Thoracic aorta (tissue), 2 donors: Measurements from ENCODE around the gene GOLGA6L1. TPM values are rescaled to one million over a fixed set of nuclear protein-coding genes. Genes with fewer than 3 reads are reported as not detected.
"Not testable (repeated sequence)": the region's sequence is repeated elsewhere in the genome, so short reads cannot be mapped to it uniquely, and the experiment has no call there.

Source experiments
- ATAC-seq: fragments of 150-250 bp; one replicate; pipeline ENCODE4 v1.8.0; 2017; ENCODE audit warnings: low read depth; ENCODE audit not compliant: insufficient number of reproducible peaks, low FRiP score
- DNase-seq: peaks from one replicate; pipeline ENCODE4 v3.0.0-alpha.2; 2020; ENCODE audit warnings: low spot score
- H3K27ac ChIP-seq, 2 donors: fragments of 200-600 bp; sonication (generic); 1 replicate in 1 of 2; 2 replicates in 1 of 2; pipeline ENCODE4 v1.5.1; 2016; ENCODE audit warnings: mild to moderate bottlenecking in 2 of 2, moderate library complexity in 2 of 2
- H3K27me3 ChIP-seq: fragments of 200-600 bp; sonication (generic); replicated peaks from 2 replicates; pipeline ENCODE4 v1.6.0; 2016; ENCODE audit warnings: mild to moderate bottlenecking; ENCODE audit not compliant: insufficient read depth
- H3K36me3 ChIP-seq: fragments of 200-600 bp; sonication (generic); one replicate; pipeline ENCODE4 v1.5.1; 2016
- H3K4me1 ChIP-seq, 2 donors: fragments of 200-600 bp; sonication (generic); 1 replicate in 1 of 2; 2 replicates in 1 of 2; pipeline versions ENCODE4 v1.5.1 to v1.6.0; 2016; ENCODE audit warnings: low read depth in 2 of 2, mild to moderate bottlenecking in 1 of 2; ENCODE audit not compliant: control insufficient read depth in 1 of 2
- H3K4me3 ChIP-seq: fragments of 200-600 bp; sonication (generic); 2 replicates; pipeline ENCODE4 v1.5.1; 2016; ENCODE audit warnings: mild to moderate bottlenecking
- H3K9me3 ChIP-seq: fragments of 200-600 bp; sonication (generic); 2 replicates; pipeline ENCODE4 v1.5.1; 2016
- CTCF ChIP-seq: fragments of 200-600 bp; sonication (generic); IDR thresholded peaks from one replicate; pipeline ENCODE4 v1.5.1; 2019; ENCODE audit warnings: antibody characterized with exemption
- total RNA-seq, 2 donors: library from RNA; depleted of rRNA; stranded (reverse); fragments of >200 nt; gene quantifications; one replicate each; pipeline versions ENCODE4 v1.1.0 to v1.2.3, GENCODE V29; 2016

Gene GOLGA6L1
- total RNA-seq, 2 donors from 2014 or later = not detected

GRCh38 chr15:23118208-23118607, 18.4 kb downstream of the GOLGA6L1 start:
- TF ChIP-seq CTCF = no peak
- no peak for ATAC-seq

GRCh38 chr15:23095796-23096195, 40.8 kb downstream of the GOLGA6L1 start:
- Histone ChIP-seq H3K27ac (no peak overlapping the region), H3K9me3 (no peaks in the 10 kb centered on the region), H3K4me1 (no peaks in the 10 kb centered on the region), H3K36me3 (no peaks in the 10 kb centered on the region), H3K4me3 (no peak overlapping the region), H3K27me3 (no peaks in the 10 kb centered on the region)
- ATAC-seq = no peak
- no peak for DNase-seq
- TF ChIP-seq CTCF = no peak

More at GRCh38 chr15:23118208-23118607, 18.4 kb downstream of the GOLGA6L1 start:
- Histone ChIP-seq H3K9me3 (no peaks in the 10 kb centered on the region), H3K27ac (no peak overlapping the region), H3K4me1 (no peaks in the 10 kb centered on the region), H3K36me3 (no peaks in the 10 kb centered on the region), H3K4me3 (no peak overlapping the region), H3K27me3 (no peaks in the 10 kb centered on the region)
- DNase-seq = no peak

DNA sequence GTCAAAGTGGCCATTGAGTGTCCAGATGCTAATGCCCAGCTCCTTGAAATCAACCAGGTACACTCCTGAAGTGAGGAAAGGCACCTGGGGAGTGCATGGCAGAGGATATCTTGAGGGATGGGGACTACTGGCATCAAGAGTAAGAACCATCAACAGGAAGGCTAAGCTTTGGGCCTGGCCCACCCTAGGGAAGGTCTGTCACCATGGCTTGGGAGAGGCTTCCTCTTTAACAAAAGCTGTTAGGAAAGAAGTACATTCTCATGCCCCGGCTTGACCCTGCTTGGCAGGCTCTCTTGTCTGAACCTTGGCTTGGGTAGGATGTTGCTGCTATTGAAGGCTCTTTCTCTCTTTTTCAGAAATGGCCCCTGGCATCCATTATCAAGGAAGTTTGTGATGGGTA, 53.5 kb downstream of the GOLGA6L1 start:
- TF ChIP-seq CTCF = no peak
- no peak for ATAC-seq

GRCh38 chr15:23081996-23082737, 54.5 kb downstream of the GOLGA6L1 start:
- not testable (repeated sequence) for H3K27ac ChIP-seq, DNase-seq, ATAC-seq, H3K4me1 ChIP-seq, H3K9me3 ChIP-seq, H3K36me3 ChIP-seq, H3K4me3 ChIP-seq, H3K27me3 ChIP-seq

More for the DNA sequence above, 53.5 kb downstream of the GOLGA6L1 start:
- H3K27ac ChIP-seq = no peak overlapping the region
- no peak overlapping the region for H3K4me3 ChIP-seq
- H3K4me1 ChIP-seq = no peaks in the 10 kb centered on the region
- H3K27me3 ChIP-seq = no peaks in the 10 kb centered on the region
- no peaks in the 10 kb centered on the region for H3K9me3 ChIP-seq
- DNase-seq = no peak
- no peaks in the 10 kb centered on the region for H3K36me3 ChIP-seq

DNA sequence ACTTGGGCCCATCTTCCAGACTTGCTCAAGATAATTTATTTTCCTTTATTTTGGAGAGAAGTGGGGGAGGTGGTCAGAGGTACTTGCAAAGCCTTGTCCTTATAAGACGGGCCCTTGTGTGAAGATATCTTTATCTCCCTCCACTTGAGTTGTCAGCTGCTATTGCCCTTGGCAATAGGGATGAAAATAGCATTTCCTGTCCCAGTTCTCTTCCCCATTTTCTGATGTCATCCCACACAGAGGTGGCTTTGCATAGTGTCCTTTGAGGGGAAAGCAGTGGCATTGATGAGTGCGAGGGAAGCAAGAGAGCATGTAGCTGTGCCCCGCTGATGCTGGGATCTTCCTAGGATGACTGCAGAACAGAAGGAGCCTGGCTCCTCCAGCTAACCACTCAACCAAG, 55.4 kb downstream of the GOLGA6L1 start:
- no peak for TF ChIP-seq CTCF
- H3K27me3 ChIP-seq = no peaks in the 10 kb centered on the region
- DNase-seq = no peak
- no peak for ATAC-seq
- no peak overlapping the region for H3K27ac ChIP-seq
- no peaks in the 10 kb centered on the region for H3K36me3 ChIP-seq
- no peaks in the 10 kb centered on the region for H3K4me1 ChIP-seq
- H3K4me3 ChIP-seq = no peak overlapping the region
- H3K9me3 ChIP-seq = no peaks in the 10 kb centered on the region

- ATAC-seq = no peak
Observed at GRCh38 chr15:23079766-23080165, 56.9 kb downstream of the GOLGA6L1 start.

More at GRCh38 chr15:23079766-23080165, 56.9 kb downstream of the GOLGA6L1 start:
- H3K27me3 ChIP-seq = no peaks in the 10 kb centered on the region
- H3K4me1 ChIP-seq = no peaks in the 10 kb centered on the region
- no peak overlapping the region for H3K4me3 ChIP-seq
- no peaks in the 10 kb centered on the region for H3K36me3 ChIP-seq
- DNase-seq = no peak
- H3K27ac ChIP-seq = no peak overlapping the region
- TF ChIP-seq CTCF = no peak
- no peaks in the 10 kb centered on the region for H3K9me3 ChIP-seq
